ENCODE measurements around the gene TNFRSF8. TPM values are rescaled to one million over a fixed set of nuclear protein-coding genes. Genes with fewer than 3 reads are reported as not detected.

The TNFRSF8 gene
- total and polyA plus RNA-seq, 9 of the 15 experiments (the other 6 are each of a cell fraction or from before 2014, with no cell fraction given) = 3.5 to 38.4 (median 17.1) TPM

DNA sequence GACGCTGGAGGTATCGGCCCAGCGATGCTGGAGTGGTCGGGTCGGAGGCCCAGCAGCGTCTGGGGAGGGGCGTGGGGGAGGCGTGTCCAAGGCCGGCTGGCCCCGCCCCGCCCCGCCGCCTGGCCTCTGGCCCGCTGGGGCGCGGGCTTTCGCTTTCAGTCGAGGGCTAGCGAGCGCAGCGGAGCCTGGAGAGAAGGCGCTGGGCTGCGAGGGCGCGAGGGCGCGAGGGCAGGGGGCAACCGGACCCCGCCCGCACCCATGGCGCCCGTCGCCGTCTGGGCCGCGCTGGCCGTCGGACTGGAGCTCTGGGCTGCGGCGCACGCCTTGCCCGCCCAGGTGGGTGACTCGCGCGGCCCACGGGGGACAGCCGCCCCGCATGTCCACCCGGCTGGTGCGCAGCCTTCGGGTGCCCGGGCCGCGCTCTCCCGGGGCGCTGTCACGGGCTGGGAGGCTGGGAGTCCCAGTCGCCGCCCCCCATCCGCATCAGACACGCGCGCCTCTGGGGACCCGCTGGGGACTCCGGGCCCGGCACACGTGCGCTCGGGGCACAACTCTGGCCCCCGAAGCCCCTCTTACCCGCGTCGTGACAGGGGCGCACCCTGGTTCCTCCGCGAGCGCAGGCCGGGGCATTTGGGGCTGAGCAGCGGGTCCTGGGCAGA lies 103.9 kb downstream of the TNFRSF8 start, which contains the start of gene TNFRSF1B:
TSS of gene TNFRSF1B (plus strand) at position 158 of the 659 bp plus-strand sequence. CDS start at position 259, 101 bp downstream.
- no peak for FAIRE-seq
- H3K36me3 ChIP-seq (ENCODE audit: control insufficient read depth, insufficient read depth, low read length) = peaks cover 10% of the 10 kb centered on the region; the same call in 2 of the 3 replicates
- no peaks in the 10 kb centered on the region for H3K27me3 ChIP-seq (ENCODE audit: control insufficient read depth in 2 of 2, insufficient read depth in 2 of 2, low read length in 2 of 2)
- H3K27ac ChIP-seq (ENCODE audit: extremely low read depth, low read depth, low read length) = peak within 1 kb of the TSS; percentile 78
- peak within 1 kb of the TSS; percentile 52 for H3K4me3 ChIP-seq
- intact Hi-C loops (cut with micrococcal nuclease) (no loop called here), in situ Hi-C loops (cut with MboI) (no loop called here)
- peaks cover 14% of the 10 kb centered on the region for H4K20me1 ChIP-seq (replicated peaks; ENCODE audit: control insufficient read depth, insufficient read depth, low read length)
- peak; percentile 87 to 96 (median 94) for DNase-seq (ENCODE audit: extremely low read depth in 1 of 4, low spot score in 3 of 4)
- peak within 1 kb of the TSS; percentile 82 for H3K4me2 ChIP-seq (ENCODE audit: insufficient read depth, low read length)
- POLR2A ChIA-PET = interaction anchor here (0.6 to 2.6 kb wide), 7 partner anchors 10 to 259 kb away, joined by 3 to 12 read pairs (median 5); no protein-coding TSS in a partner anchor
- H3K9ac ChIP-seq (ENCODE audit: insufficient read depth in 1 of 2, low read depth in 2 of 2, low read length in 2 of 2) = peak within 1 kb of the TSS; percentile 81 to 93
- peaks cover 27 to 31% of the 10 kb centered on the region in 2 experiments for H3K4me1 ChIP-seq (replicated peaks in 1 of 2; ENCODE audit: control insufficient read depth in 2 of 2, insufficient read depth in 2 of 2, low read length in 2 of 2)
- under 1% methylated on average over 79 of the region's 79 CpGs for WGBS (ENCODE audit: insufficient coverage, low coverage, missing lambda C conversion rate)
- CTCF ChIA-PET (ENCODE audit: low intra/inter-chr PET ratio) = no interaction called here
- H3K9me1 ChIP-seq (ENCODE audit: control insufficient read depth, insufficient read depth, low read length) = no peaks in the 10 kb centered on the region
- peak; percentile 82 for ATAC-seq
- no peaks in the 10 kb centered on the region for H3K9me3 ChIP-seq (replicated peaks; ENCODE audit: control insufficient read depth, insufficient read depth, low read depth, low read length)
- BruUV-seq (replicated peaks) = no TSS peak
- H2AFZ ChIP-seq (ENCODE audit: low read depth, low read length) = peak within 1 kb of the TSS; percentile 66
- peaks cover 47% of the 10 kb centered on the region for H3K79me2 ChIP-seq (ENCODE audit: control insufficient read depth, insufficient read depth, low read length)
- TF ChIP-seq SMARCB1 (IDR thresholded peaks at IDR 0.05; ENCODE audit: insufficient read length, low read depth) (no peak), POLR3G (IDR thresholded peaks at IDR 0.05; ENCODE audit: extremely low read depth, insufficient read length, insufficient replicate concordance) (no peak), ERF (CRISPR knock-in tag; IDR thresholded peaks at IDR 0.05) (peak; percentile 81; the same call in 1 of the 2 replicates), ZNF444 (CRISPR knock-in tag; IDR thresholded peaks at IDR 0.05) (no peak), ZBTB43 (CRISPR knock-in tag; IDR thresholded peaks at IDR 0.05) (no peak), NCOR1 (IDR thresholded peaks at IDR 0.05) (no peak), TAF15 (IDR thresholded peaks at IDR 0.05; ENCODE audit: low read depth, low read length) (no peak), XRCC4 (IDR thresholded peaks at IDR 0.05; ENCODE audit: extremely low read depth, insufficient read depth, insufficient read length) (no peak), BRD4 (IDR thresholded peaks at IDR 0.05) (no peak), ZNF584 (CRISPR knock-in tag; IDR thresholded peaks at IDR 0.05; ENCODE audit: low read depth) (0 out of 2 replicates have a peak, but pooled peaks have one; percentile 42), ZBTB33 (CRISPR knock-in tag; IDR thresholded peaks at IDR 0.05) (no peak; the same call in none of the 2 replicates), ZNF408 (CRISPR knock-in tag; IDR thresholded peaks at IDR 0.05; ENCODE audit: low read depth) (no peak), TAF1 (IDR thresholded peaks at IDR 0.05; ENCODE audit: control insufficient read depth, extremely low read depth, insufficient read depth, low read length, severe bottlenecking) (peak; percentile 96), ZNF282 (CRISPR knock-in tag; IDR thresholded peaks at IDR 0.05) (peak; percentile 60; the same call in 1 of the 2 replicates), CHD2 (IDR thresholded peaks at IDR 0.05; ENCODE audit: low read depth, low read length) (no peak), LARP7 (IDR thresholded peaks at IDR 0.05) (no peak)
- TF ChIP-seq, protein P1, sequence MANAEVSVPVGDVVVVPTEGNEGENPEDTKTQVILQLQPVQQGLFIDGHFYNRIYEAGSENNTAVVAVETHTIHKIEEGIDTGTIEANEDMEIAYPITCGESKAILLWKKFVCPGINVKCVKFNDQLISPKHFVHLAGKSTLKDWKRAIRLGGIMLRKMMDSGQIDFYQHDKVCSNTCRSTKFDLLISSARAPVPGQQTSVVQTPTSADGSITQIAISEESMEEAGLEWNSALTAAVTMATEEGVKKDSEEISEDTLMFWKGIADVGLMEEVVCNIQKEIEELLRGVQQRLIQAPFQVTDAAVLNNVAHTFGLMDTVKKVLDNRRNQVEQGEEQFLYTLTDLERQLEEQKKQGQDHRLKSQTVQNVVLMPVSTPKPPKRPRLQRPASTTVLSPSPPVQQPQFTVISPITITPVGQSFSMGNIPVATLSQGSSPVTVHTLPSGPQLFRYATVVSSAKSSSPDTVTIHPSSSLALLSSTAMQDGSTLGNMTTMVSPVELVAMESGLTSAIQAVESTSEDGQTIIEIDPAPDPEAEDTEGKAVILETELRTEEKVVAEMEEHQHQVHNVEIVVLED (CRISPR knock-in tag; IDR thresholded peaks at IDR 0.05) = no peak
- TF ChIP-seq, protein P2, sequence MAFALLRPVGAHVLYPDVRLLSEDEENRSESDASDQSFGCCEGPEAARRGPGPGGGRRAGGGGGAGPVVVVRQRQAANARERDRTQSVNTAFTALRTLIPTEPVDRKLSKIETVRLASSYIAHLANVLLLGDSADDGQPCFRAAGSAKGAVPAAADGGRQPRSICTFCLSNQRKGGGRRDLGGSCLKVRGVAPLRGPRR (CRISPR knock-in tag; IDR thresholded peaks at IDR 0.05) = no peak
